H9 (cell line): ENCODE measurements around the gene PEX16. TPM values are rescaled to one million over a fixed set of nuclear protein-coding genes. Genes with fewer than 3 reads are reported as not detected.

ENCODE experiments used
- DNase-seq: peaks from one replicate; pipeline ENCODE4 v3.0.0-alpha.2; 2017
- H2AFZ ChIP-seq: one replicate; pipeline ENCODE4 v1.6.1; 2013; ENCODE audit warnings: mild to moderate bottlenecking, low read length, control low read depth, moderate library complexity
- H2AK5ac ChIP-seq: 2 replicates; pipeline ENCODE4 v1.6.1; 2013; ENCODE audit warnings: low read length, control low read depth, mixed read lengths; ENCODE audit not compliant: insufficient read length
- H2BK120ac ChIP-seq: one replicate; pipeline ENCODE4 v1.6.1; 2013; ENCODE audit warnings: low read depth, mild to moderate bottlenecking, low read length, control low read depth, inconsistent platforms; ENCODE audit not compliant: poor library complexity, severe bottlenecking
- H2BK12ac ChIP-seq: 2 replicates; pipeline ENCODE4 v1.6.1; 2013; ENCODE audit warnings: low read length, control low read depth, mixed read lengths, low read depth; ENCODE audit not compliant: insufficient read length
- H2BK15ac ChIP-seq: 2 replicates; pipeline ENCODE4 v1.6.1; 2013; ENCODE audit warnings: low read depth, low read length, control low read depth
- H2BK20ac ChIP-seq: one replicate; pipeline ENCODE4 v1.6.1; 2013; ENCODE audit warnings: low read depth, mild to moderate bottlenecking, low read length, control low read depth, inconsistent platforms; ENCODE audit not compliant: poor library complexity, severe bottlenecking
- H2BK5ac ChIP-seq: 2 replicates; pipeline ENCODE4 v1.6.1; 2013; ENCODE audit warnings: low read length, control low read depth, mixed read lengths; ENCODE audit not compliant: insufficient read length
- H3K14ac ChIP-seq: 2 replicates; pipeline ENCODE4 v1.6.1; 2013; ENCODE audit warnings: low read length, control low read depth; ENCODE audit not compliant: insufficient read depth
- H3K18ac ChIP-seq: 2 replicates; pipeline ENCODE4 v1.6.1; 2013; ENCODE audit warnings: low read depth, mild to moderate bottlenecking, mixed read lengths, low read length, control low read depth; ENCODE audit not compliant: insufficient read length
- H3K23ac ChIP-seq: 2 replicates; pipeline ENCODE4 v1.6.1; 2013; ENCODE audit warnings: low read length, control low read depth, mixed read lengths, low read depth; ENCODE audit not compliant: insufficient read length
- H3K23me2 ChIP-seq: 2 replicates; pipeline ENCODE4 v1.6.1; 2013; ENCODE audit warnings: low read depth, mild to moderate bottlenecking, mixed read lengths, low read length, control low read depth; ENCODE audit not compliant: insufficient read length, poor library complexity, severe bottlenecking
- H3K27ac ChIP-seq: 2 replicates; pipeline ENCODE4 v1.5.1; 2013; ENCODE audit warnings: low read length, control low read depth, mixed read lengths, low read depth; ENCODE audit not compliant: insufficient read length
- H3K27me3 ChIP-seq: 2 replicates; pipeline ENCODE4 v1.6.1; 2013; ENCODE audit warnings: low read length, control low read depth, inconsistent platforms; ENCODE audit not compliant: insufficient read depth
- H3K4ac ChIP-seq: 2 replicates; pipeline ENCODE4 v1.6.1; 2013; ENCODE audit warnings: low read depth, mild to moderate bottlenecking, control low read depth, inconsistent platforms, low read length, moderate library complexity
- H3K4me1 ChIP-seq: 2 replicates; pipeline ENCODE4 v1.6.1; 2013; ENCODE audit warnings: low read length, control low read depth, inconsistent platforms; ENCODE audit not compliant: insufficient read depth
- H3K4me2 ChIP-seq: 2 replicates; pipeline ENCODE4 v1.6.1; 2013; ENCODE audit warnings: low read length, control low read depth, mixed read lengths; ENCODE audit not compliant: insufficient read length, insufficient read depth
- H3K56ac ChIP-seq: 2 replicates; pipeline ENCODE4 v1.6.1; 2013; ENCODE audit warnings: low read depth, mild to moderate bottlenecking, mixed read lengths, low read length, control low read depth; ENCODE audit not compliant: insufficient read length
- H3K79me1 ChIP-seq: 2 replicates; pipeline ENCODE4 v1.6.1; 2013; ENCODE audit warnings: low read depth, mild to moderate bottlenecking, moderate library complexity, low read length, control low read depth, inconsistent platforms; ENCODE audit not compliant: insufficient read depth, poor library complexity, severe bottlenecking
- H3K79me2 ChIP-seq: 2 replicates; pipeline ENCODE4 v1.6.1; 2013; ENCODE audit warnings: low read length, control low read depth, inconsistent platforms; ENCODE audit not compliant: insufficient read depth
- H3K9ac ChIP-seq: 2 replicates; pipeline ENCODE4 v1.6.1; 2013; ENCODE audit warnings: low read length, control low read depth, mixed read lengths; ENCODE audit not compliant: insufficient read length; ENCODE audit errors: extremely low read depth
- H3K9me3 ChIP-seq: one replicate; pipeline ENCODE4 v1.6.1; 2013; ENCODE audit warnings: low read depth, low read length, inconsistent platforms; ENCODE audit not compliant: control insufficient read depth
- H3T11ph ChIP-seq: one replicate; pipeline ENCODE4 v1.6.1; 2013; ENCODE audit warnings: mild to moderate bottlenecking, low read length, control low read depth, inconsistent platforms
- H4K20me1 ChIP-seq: one replicate; pipeline ENCODE4 v1.6.1; 2013; ENCODE audit not compliant: control insufficient read depth, insufficient read length, insufficient read depth
- H4K5ac ChIP-seq: 2 replicates; pipeline ENCODE4 v1.6.1; 2013; ENCODE audit warnings: low read depth, mild to moderate bottlenecking, mixed read lengths, low read length, control low read depth; ENCODE audit not compliant: insufficient read length
- H4K8ac ChIP-seq: replicated peaks from 2 replicates; pipeline ENCODE4 v1.6.1; 2013; ENCODE audit warnings: low read length, control low read depth, mixed read lengths, low read depth; ENCODE audit not compliant: insufficient read length
- H4K91ac ChIP-seq: 2 replicates; pipeline ENCODE4 v1.6.1; 2013; ENCODE audit warnings: low read depth, mild to moderate bottlenecking, moderate library complexity, mixed read lengths, low read length, control low read depth; ENCODE audit not compliant: insufficient read length
- H3K27ac Mint-ChIP-seq, 3 experiments: 2 replicates in 2 of 3; 3 replicates in 1 of 3; pipeline ENCODE4 v1.8.0; 2020 to 2021; ENCODE audit warnings: mixed read lengths in 3 of 3, mild to moderate bottlenecking in 1 of 3, moderate library complexity in 1 of 3
- H3K27me3 Mint-ChIP-seq: 2 replicates; pipeline ENCODE4 v1.8.0; 2021; ENCODE audit warnings: low read depth, mild to moderate bottlenecking, moderate library complexity, mixed read lengths
- H3K36me3 Mint-ChIP-seq, 3 experiments: 2 replicates in 2 of 3; 3 replicates in 1 of 3; pipeline ENCODE4 v1.8.0; 2020 to 2021; ENCODE audit warnings: low read depth in 3 of 3, mixed read lengths in 3 of 3; ENCODE audit not compliant: insufficient read depth in 1 of 3
- H3K4me1 Mint-ChIP-seq, 2 experiments: 2 replicates each; pipeline ENCODE4 v1.8.0; 2020; ENCODE audit warnings: mixed read lengths in 2 of 2
- H3K4me3 Mint-ChIP-seq, 2 experiments: 2 replicates in 1 of 2; 3 replicates in 1 of 2; pipeline ENCODE4 v1.8.0; 2020 to 2021; ENCODE audit warnings: mild to moderate bottlenecking in 2 of 2, mixed read lengths in 2 of 2, moderate library complexity in 1 of 2
- H3K9me3 Mint-ChIP-seq, 2 experiments: 2 replicates in 1 of 2; 3 replicates in 1 of 2; pipeline ENCODE4 v1.8.0; 2020; ENCODE audit warnings: mild to moderate bottlenecking in 2 of 2, mixed read lengths in 2 of 2, moderate library complexity in 1 of 2
- CTCF ChIP-seq: fragments of 200-600 bp; sonication (generic); conservative IDR thresholded peaks from 3 replicates; pipeline ENCODE4 v1.8.0; 2021; ENCODE audit warnings: antibody characterized with exemption, mild to moderate bottlenecking
- WGBS: extraction: QIAGEN DNeasy Blood & Tissue Kit; methylation state at CpG from one replicate; pipeline ENCODE4 v1.1.7; 2013; ENCODE audit warnings: missing lambda C conversion rate, low lambda C conversion rate, mixed read lengths; ENCODE audit not compliant: insufficient read length; ENCODE audit errors: extremely low coverage; 5-methylcytosine and 5-hydroxymethylcytosine counted together
- total RNA-seq: library from RNA; stranded (reverse); gene quantifications from 2 replicates; pipeline ENCODE4 v1.2.1, GENCODE V29; 2021

PEX16 gene
- total RNA-seq, 1 experiment from 2014 or later = 30.8 TPM

- peak overlapping the region; percentile 66 to 81 for H3K4me3 Mint-ChIP-seq
- peaks cover 35 to 48% of the 10 kb centered on the region in 2 experiments for H3K4me1 Mint-ChIP-seq
- no peak overlapping the region for H2BK5ac ChIP-seq
- H3K79me2 ChIP-seq = no peaks in the 10 kb centered on the region; the same call in 1 of the 2 replicates
- no peaks in the 10 kb centered on the region; the same call in 1 of the 2 replicates for H3K27me3 ChIP-seq
- no peak overlapping the region for H3T11ph ChIP-seq
- H3K14ac ChIP-seq = peak overlapping the region; percentile 77
- H4K20me1 ChIP-seq = no peaks in the 10 kb centered on the region
- no peak overlapping the region for H3K23ac ChIP-seq
- no peak overlapping the region for H2AK5ac ChIP-seq
- TF ChIP-seq CTCF = no peak
- peaks cover 2% of the 10 kb centered on the region; the same call in 1 of the 2 replicates for H3K27me3 Mint-ChIP-seq
- H3K23me2 ChIP-seq = peaks cover 8% of the 10 kb centered on the region
- H2BK120ac ChIP-seq = no peak overlapping the region
- H3K4me2 ChIP-seq = peak overlapping the region; percentile 45
- no peak overlapping the region for H2BK20ac ChIP-seq
- peak overlapping the region; percentile 90 to 98 (median 95) for H3K27ac Mint-ChIP-seq
- H4K8ac ChIP-seq = no peak overlapping the region
- H3K27ac ChIP-seq = no peak overlapping the region
- no peak overlapping the region for H4K91ac ChIP-seq
- no peaks in the 10 kb centered on the region for H3K4me1 ChIP-seq
- no peak overlapping the region for H2BK15ac ChIP-seq
- peak overlapping the region; percentile 3 for H3K9ac ChIP-seq
- H3K79me1 ChIP-seq = no peaks in the 10 kb centered on the region
- no CpG with 5 or more reads among the region's 54 CpGs for WGBS
- no peak overlapping the region for H4K5ac ChIP-seq
- DNase-seq = peak; percentile 98
- no peaks in the 10 kb centered on the region; a peak in 1 of 5 replicates for H3K9me3 Mint-ChIP-seq
- H3K4ac ChIP-seq = no peak overlapping the region
- peaks cover 18 to 26% (median 24%) of the 10 kb centered on the region in 3 experiments for H3K36me3 Mint-ChIP-seq
- no peak overlapping the region for H2AFZ ChIP-seq
- H3K18ac ChIP-seq = peak overlapping the region; percentile 69
- no peak overlapping the region for H3K56ac ChIP-seq
- H2BK12ac ChIP-seq = no peak overlapping the region
- H3K9me3 ChIP-seq = no peaks in the 10 kb centered on the region
These were observed 4.1 kb upstream of the PEX16 start for GRCh38 chr11:45921561-45922424.
